EH (cell line): ENCODE measurements around the gene PRAMEF1.
"Not testable (repeated sequence)": the region's sequence is repeated elsewhere in the genome, so short reads cannot be mapped to it uniquely, and the experiment has no call there.

ENCODE experiments used
- DNase-seq: peaks from one replicate; pipeline ENCODE4 v3.0.0-alpha.2; 2015; ENCODE audit warnings: low read depth

Gene PRAMEF1, protein sequence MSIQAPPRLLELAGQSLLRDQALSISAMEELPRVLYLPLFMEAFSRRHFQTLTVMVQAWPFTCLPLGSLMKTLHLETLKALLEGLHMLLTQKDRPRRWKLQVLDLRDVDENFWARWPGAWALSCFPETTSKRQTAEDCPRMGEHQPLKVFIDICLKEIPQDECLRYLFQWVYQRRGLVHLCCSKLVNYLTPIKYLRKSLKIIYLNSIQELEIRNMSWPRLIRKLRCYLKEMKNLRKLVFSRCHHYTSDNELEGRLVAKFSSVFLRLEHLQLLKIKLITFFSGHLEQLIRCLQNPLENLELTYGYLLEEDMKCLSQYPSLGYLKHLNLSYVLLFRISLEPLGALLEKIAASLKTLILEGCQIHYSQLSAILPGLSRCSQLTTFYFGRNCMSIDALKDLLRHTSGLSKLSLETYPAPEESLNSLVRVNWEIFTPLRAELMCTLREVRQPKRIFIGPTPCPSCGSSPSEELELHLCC

DNA sequence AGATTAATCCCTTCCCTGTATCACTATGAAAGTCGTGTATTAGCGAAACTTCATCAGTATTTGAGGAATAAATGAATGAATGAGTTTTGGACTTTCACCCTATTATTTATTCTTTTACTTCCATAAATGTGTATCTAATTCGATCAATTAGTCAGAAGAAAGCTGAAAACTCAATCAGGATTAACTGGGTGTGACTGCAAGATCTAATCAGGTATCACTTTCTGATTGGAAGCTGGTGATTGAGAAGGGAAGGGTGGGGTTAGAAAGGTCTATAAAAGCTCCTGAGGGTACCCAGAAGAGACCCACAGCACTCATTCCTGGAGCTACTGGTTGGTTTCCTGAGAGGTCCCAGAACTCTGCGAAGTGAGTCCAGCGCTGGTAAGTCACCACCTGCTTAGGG lies at the start of gene PRAMEF1:
Gene PRAMEF1, plus strand, starts transcription at position 301 of the 400 bp plus-strand sequence. CDS start 1,831 bp downstream, outside the sequence.
- DNase-seq, result not testable (repeated sequence)

DNA sequence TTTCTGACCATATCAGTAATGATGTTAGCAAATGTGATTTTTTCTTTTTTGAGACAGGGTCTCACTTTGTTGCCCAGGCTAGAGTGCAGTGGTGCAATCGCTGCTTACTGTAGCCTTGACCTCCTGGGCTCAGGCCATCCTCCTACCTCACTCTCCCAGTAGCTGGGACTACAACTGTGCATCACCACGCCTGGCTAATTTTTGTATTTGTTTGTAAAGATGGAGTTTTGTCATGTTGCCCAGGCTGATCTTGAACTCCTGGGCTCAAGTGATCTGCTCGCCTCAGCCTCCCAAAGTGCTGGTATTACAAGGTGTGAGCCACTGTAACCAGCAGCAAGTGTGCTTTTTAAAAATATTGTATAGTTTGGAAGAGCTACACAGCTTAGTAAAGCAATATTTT lies 49.3 kb upstream of the PRAMEF1 start:
- DNase-seq, result no peak

DNA sequence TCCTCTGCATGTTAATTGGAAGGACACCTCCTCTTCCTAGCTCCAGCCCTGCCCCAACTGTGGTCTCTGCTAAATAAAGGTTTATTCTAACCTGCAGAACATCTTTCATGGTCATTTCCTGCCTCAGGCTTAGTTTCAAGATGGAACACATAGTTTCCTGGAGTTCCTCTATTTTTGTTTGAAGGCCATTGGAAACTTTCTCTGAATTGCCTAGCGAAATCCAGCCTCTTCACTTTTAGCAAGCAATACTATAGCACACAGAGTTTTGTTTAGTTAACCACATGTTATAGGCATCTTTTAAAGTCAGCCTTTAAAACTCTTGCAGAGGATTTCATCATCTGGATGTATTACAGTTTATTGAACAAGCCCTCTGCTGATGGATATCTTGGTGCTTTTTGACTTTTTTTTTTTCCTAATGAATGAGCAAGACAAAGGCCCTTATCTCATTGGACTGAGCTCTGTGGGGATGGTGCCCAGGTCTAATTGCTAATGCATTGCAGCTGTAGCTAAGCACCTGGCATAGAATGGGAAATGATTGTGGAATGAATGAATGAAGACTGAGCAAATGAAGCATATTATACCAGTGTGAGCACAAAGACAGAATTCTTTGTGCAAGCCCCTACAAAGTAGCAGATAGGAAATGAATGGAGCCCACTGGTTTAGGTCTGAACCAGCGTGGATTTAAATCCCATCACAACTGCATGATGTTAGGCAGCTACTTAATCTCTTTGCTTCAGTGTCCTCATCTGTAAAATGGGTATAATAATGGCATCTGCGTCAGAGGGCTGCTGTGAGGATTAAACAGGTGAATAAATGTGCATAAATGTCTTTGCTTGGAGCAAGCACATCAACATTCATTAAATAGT lies 45.8 kb upstream of the PRAMEF1 start:
- DNase-seq, result peak; percentile 41

DNA sequence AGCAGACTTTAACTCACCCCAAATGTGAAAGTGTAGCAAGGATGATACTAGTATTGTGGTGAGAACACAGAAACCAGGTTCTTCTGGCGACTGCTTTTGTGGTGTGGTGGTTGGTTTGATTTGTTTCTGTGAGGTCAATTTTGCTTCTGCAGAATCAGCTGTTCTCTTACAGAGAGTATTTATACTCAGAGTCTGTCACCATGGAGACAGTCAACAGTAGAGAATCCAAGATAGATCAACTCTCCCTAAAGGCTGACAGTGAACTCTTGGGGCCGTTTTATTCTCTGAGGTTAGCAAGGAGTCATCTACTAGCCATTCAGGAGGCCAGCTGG lies 45.2 kb upstream of the PRAMEF1 start, which contains the start of gene CFAP107:
Gene CFAP107, plus strand, starts transcription at position 209 of the 332 bp plus-strand sequence. CDS start 231 bp downstream, outside the sequence.
- DNase-seq, result peak; percentile 25

DNA sequence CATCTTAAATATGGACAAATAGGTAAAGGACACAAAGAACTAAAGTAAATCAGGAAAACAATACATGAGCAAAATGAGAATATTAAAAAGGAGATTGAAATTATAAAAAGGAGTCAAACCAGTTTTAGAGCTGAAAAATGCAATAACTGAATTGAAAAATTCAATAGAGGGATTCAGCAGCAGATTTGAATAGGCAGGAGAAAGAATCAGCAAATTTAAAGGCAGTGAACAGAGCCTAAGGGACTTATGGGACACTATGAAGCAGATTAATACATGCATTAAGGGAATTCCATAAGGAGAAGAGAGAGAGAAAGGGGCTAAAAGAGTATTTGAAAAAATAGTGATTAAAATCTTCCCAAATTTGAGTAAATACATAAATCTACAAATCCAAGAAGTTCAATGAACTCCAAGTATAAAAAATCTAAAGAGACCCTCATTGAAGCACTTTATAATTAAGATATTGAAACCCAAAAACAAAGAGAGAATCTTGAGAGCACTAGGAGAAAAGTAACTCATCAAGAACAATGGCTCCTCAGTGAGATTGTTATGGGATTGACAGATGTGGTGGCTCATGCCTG lies 42.3 kb upstream of the PRAMEF1 start:
- no peak for DNase-seq

DNA sequence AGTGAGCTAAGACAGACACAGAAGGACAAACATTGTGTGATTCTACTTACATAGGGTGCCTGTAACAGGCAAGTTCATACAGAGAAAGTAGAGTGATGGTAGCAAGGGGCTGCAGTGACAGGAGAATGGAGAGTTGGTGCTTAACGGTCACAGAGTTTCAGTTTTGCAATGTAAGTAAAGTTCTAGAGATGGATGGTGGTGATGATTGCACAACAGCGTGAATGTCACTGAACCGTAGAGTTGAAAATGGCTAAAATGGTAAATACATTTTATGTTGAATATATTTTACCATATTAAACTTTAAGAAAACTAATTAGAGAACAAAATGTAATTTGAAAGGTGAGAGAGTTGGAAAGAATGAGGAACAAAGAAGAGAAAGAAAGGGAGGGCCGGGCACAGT lies 36.5 kb upstream of the PRAMEF1 start:
- no peak for DNase-seq

DNA sequence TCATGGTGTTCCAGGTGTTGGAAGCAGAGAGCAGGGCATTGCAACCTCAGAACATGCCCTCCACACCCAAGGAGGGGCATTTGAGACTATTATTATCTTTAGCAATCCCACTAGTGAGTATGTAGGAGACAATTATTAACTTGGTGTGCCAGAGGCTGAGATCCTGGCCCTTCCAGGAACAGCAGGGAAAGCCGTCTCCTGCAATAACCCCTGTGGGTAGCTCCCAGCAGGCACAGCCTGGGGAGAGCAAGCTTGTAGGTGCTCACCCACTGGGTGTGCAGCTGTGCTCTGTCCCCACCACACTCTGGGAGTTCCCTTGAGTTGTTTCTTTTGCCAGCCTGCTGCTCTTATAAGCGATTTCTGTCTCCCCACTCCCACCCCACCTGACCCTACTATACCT lies 34.9 kb upstream of the PRAMEF1 start:
- DNase-seq, result no peak

DNA sequence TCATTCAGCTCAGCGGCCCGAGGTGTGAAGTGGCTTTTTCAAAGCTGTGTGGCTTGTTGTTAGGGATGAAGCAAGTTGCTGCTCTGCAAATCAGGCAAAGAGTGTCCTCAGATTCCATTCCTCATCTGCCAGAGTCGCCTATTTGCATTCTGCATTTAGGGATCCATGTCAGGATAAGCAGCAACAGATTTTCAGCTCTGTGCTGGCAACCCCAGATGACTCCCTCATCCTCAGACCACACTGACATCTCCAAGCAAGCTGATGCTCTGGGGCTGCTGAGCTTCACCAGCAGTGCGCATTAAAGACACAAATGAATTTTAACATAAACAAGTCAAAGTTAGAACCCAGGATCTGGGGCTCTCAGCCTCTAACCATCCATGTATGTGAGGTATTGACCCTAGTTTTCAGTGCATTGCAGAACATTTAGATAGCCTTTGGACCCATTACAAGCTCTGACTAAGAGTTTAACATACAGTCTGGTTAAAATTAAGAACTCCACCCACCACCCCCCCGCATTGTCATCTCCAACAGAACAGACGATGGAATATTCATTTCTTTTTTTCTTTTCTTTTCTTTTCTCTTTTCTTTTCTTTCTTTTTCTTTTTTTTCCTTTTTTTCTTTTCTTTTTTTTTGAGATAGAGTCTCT lies 34.3 kb upstream of the PRAMEF1 start:
- DNase-seq, result no peak

DNA sequence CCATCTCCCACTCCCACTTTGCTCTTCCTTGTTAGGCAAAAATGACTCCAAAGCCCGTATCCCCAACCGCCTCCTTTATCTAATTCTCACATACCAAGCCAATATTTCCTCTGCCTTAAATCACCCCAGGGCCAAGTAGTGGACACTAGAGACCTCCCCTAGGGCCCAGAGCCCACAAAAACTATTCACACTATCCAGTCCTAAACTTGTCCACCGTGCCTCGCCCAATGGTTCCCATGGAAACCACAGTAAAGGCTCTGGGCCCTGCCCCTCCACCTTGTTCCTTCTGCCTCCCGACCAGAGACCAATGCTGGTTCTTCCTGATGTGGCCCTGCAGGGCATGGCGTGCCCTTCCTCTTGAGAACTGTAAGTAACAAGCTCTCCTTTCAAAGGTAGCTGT lies 33.4 kb upstream of the PRAMEF1 start:
- DNase-seq, result no peak

DNA sequence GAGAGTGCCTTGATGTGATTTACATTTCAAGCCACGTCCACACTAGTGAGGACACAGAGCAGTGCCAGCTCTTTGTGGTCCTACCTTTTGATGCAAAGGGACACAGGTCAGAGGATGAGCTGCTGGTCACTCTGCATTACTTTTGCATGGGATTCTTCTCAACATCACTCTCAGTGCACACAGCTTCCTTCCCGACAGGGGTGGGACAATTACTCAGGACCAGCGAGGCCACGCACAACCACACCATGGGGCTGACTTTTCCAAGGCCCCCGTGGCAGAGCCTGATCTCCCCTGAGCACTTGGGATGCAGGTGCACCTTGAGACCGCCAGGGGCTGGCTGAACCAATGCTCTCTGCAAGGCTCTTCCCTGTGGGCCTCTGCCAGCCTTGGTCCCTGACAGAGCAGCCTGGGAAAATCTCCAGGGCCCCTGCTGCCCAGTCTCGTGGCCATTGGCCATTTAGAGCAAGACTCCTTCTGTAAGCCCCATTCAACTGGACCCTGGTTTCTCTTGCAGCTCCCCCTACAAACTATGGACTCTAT lies 30.9 kb upstream of the PRAMEF1 start:
- no peak for DNase-seq

DNA sequence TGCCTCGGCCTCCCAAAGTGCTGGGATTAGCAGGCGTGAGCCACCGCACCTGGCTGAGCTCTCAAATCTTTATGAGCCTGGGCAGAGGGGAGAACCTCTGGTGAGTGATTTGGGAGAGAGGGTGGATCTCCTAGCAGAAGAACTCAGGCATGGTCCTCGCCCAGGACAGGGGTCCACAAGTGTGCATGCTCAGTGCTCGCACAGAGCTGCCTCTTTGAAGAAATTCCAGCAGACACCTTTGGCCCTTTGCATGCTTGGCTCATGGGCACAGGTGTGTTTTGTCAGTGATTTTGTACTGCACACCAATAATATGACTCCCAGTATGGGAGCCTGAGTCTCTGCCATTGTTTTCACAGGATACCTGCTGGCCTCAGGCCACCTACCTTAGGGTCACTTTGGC lies 29.4 kb upstream of the PRAMEF1 start:
- DNase-seq, result no peak

DNA sequence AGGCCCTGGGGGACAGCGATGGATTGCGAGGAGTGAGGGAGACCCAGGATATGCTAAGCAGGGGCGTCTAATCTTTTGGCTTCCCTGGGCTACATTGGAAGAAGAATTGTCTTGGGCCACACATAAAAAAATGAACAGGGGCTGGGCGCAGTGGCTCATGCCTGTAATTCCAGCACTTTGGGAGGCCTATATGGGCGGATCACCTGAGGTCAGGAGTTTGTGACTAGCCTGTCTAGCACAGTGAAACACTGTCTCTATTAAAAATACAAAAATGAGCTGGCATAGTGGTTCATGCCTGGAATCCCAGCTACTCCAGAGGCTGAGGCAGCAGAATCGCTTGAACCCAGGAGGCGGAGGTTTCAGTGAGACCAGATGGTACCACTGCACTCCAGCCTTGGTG lies 28.4 kb upstream of the PRAMEF1 start:
- no peak for DNase-seq

DNA sequence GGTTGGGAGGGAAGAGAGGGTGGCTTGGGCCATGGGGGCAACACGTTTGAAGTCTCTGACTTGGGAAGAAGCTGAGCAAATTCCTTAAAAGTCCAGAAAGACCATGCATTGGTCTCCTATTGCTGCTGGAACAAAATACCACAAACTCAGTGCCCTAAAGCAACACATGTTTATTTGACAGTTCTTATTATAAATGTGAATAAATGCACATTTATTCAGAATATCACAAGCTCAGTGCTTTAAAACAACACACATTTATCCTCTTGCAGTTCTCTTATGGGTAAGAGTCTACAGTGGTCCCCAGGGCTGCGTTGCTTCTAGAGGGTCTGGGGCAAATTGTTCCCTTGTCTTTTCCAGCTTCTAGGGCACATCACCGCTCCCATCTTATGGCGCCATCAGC lies 27.7 kb upstream of the PRAMEF1 start:
- no peak for DNase-seq

DNA sequence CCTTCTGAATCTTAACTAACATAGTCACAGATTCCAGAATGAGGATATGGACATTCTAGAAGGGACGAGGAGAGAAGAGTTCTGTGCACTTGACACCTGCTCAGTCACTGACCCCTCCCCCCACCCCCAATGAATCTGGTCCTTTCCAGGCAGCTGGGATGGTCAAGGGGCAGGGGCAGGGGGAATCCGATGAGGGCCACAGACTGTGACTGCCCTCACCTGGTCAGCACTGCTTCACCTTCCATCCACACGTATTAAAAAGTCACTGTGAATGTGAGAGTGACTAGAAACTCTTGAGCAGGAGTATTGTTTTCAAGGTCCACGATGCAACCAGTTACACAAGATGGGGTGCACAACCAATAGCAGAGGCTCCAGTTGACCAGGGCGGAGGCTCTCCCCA lies 27.2 kb upstream of the PRAMEF1 start:
- no peak for DNase-seq

DNA sequence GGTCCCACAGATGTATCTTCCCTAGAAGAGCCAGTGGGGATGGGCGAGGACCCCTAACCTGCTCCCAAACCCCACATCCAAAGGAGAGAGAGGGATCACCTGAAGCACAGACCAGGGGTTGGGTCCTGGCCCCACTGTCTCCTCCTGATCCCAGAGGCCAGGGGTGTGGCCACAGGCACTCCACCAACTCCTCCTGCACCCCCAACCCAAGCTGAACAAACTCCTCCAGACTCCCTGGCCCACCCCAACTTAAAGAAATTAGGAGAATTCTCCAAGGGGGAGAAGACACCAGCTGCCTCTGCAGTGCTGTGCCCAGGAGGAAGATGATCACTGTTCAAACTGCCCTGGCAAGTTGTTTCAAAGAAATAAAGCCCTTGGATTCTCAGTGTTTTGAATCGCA lies 22.2 kb upstream of the PRAMEF1 start:
- DNase-seq, result no peak

DNA sequence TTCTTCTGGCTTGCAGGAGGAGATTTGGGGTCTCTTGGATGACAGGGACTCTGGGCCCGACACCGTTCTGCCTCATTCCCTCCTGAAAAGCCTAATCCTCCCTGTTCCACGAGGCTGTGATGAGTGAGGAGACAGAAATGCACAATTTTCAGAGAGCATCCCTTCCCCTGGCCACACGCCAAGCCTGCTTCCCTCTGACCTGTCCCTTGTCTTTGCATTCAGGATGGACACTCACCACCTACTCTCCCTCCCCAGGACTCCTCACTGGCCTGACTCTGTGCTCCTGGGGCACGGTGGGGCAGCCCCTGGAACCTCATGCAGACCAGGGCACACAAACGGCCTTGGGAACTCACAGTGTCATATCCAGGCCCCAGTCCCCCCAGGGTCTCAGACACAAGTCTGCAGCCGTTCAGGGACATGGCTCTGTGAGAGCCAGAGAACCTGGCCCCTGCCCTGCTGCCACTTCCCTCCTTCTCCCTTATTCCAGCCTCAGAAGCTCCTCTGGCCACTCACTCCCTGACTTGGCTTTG lies 21.2 kb upstream of the PRAMEF1 start:
- no peak for DNase-seq

DNA sequence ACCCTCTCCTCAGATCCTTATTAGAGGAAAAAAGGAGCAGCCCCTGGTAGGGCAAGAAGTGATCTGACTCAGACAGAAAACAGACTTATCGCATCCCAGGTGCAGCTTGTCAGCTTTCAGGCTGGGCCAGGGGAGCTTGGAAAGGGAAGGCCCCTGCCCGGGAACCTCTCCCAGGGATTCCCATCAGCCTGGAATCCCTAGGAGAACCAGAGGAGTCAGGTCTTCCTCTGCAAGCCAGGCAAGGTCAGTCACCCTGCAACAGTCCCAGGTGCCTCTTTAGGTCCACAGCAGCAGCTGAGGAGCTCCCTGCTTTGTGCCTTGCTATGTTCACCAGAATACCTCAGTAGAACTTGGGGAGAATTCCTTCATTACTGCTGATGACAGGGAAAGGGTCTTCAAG lies 20.6 kb upstream of the PRAMEF1 start:
- no peak for DNase-seq

DNA sequence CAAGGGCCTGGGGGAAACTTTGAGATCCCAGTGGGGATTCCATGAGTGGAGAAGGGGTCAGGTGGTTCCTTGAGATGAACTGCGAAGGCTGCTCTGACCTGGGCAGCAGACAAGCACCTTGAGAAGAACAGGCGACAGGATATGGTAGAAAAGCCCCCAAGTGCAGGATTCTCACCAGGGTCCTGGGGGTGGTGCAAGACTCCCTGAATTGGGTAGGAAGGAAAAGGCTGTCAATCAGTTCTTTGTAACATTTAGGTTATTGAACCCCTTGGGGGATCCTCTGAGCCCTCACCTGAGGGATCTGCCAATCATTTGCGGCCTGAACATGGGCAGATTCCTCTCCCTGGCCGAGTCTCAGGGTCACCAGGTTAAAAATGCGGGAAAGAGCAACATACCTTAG lies 20.0 kb upstream of the PRAMEF1 start:
- DNase-seq, result no peak

DNA sequence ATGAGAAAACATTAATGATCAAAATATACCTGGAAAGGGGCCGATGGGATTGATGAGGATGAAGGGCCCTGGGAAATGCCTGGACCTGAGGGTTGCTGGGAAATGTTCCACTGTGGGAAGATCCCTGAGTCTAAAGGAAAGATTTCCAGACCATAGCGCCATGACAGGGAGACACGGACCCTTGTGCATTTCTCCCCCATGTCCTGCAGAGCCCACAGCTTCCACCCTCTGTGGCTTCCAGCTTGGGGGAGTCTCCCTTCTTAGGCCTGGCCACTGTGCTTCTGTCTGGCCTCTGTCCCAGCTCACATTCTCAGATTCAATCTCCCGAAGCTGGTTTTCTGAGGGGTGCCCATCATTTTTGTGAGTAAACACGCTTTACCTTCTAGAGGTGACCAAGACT lies 18.7 kb upstream of the PRAMEF1 start:
- DNase-seq, result no peak

DNA sequence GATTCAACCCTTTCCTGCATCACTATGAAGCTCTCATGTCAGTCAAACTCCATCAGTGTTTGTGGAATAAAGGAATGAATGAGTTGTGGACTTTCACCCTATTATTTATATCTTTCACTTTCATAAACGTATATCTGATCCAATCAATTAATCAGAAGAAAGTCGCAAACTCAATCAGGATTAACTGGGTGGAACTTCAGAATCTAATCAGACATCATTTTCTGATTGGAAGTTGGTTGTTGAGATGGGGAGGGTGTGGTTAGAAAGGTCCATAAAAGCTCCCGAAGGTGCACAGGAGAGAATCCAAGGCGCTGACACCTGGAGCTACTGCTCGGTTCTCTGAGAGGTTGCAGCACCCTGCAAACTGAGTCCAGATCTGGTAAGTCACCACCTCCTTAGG lies 17.8 kb upstream of the PRAMEF1 start, which contains the start of gene PRAMEF12:
Gene PRAMEF12, plus strand, starts transcription at position 301 of the 400 bp plus-strand sequence. CDS start 1,130 bp downstream, outside the sequence.
- DNase-seq, result no peak

DNA sequence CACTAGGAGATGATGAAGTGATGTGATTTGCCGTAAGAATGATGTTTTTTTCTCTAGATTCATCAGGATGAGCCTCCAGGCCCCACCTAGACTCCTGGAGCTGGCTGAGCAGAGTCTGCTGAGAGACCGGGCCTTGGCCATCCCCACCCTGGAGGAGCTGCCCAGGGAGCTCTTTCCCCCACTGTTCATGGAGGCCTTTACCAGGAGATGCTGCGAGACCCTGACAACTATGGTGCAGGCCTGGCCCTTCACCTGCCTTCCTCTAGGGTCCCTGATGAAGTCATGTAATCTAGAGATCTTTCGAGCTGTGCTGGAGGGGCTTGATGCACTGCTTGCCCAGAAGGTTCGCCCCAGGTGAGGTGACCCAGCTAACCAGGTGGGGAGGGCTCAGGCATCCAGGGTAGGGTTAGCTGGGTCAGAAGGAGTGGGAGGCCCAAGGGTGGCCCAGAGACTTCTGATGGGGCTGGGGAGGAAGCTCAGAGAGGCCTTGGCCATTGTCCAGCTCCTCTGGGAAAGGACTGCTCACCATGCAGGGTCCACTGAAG lies 16.3 kb upstream of the PRAMEF1 start:
- no peak for DNase-seq
